ENCODE measurements around the gene ZNF606.

DNA sequence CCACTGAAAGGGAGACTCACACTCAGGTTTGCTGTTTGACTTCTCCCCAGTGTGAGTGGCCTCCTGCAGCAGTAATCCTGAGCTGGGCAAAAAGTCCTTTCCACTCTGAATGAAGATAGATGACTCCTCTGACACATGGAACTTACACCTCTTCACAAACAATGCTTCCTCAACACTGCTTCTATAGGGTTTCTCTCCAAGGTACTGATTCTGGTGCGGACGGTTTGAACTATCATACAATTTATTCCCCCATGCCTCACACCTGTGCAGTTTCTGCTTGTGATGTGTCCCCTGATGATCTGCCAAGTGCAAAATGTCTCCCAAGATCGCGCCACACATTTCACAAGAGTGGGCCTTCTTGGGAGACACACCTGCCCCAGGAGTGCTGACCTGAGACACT is 75.0 kb downstream of the ZNF606 start:
- TF ChIP-seq, protein P1, sequence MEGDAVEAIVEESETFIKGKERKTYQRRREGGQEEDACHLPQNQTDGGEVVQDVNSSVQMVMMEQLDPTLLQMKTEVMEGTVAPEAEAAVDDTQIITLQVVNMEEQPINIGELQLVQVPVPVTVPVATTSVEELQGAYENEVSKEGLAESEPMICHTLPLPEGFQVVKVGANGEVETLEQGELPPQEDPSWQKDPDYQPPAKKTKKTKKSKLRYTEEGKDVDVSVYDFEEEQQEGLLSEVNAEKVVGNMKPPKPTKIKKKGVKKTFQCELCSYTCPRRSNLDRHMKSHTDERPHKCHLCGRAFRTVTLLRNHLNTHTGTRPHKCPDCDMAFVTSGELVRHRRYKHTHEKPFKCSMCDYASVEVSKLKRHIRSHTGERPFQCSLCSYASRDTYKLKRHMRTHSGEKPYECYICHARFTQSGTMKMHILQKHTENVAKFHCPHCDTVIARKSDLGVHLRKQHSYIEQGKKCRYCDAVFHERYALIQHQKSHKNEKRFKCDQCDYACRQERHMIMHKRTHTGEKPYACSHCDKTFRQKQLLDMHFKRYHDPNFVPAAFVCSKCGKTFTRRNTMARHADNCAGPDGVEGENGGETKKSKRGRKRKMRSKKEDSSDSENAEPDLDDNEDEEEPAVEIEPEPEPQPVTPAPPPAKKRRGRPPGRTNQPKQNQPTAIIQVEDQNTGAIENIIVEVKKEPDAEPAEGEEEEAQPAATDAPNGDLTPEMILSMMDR (conservative IDR thresholded peaks at IDR 0.05), result no peak
- TF ChIP-seq ZFX (IDR thresholded peaks at IDR 0.05), result no peak

Measured in C4-2B (cell line).